ENCODE results near the gene DHCR7.

Gene DHCR7

GRCh38 chr11:71449596-71449995 is 1.4 kb upstream of the DHCR7 start:
- Histone ChIP-seq H3K9me3 (ENCODE audit: control insufficient read depth in 1 of 2, low read length in 2 of 2) (no peaks in the 10 kb centered on the region), H3K9ac (ENCODE audit: low read depth in 1 of 2, low read length in 2 of 2) (peak overlapping the region; percentile 93 to 94), H3K36me3 (ENCODE audit: control insufficient read depth in 1 of 2, insufficient read depth in 2 of 2, low read length in 2 of 2) (peaks cover 0 to 14% of the 10 kb centered on the region in 2 donors), H3K4me1 (ENCODE audit: control insufficient read depth in 1 of 2, insufficient read depth in 2 of 2, low read length in 2 of 2) (peaks cover 37 to 60% of the 10 kb centered on the region in 2 donors), H3K27me3 (ENCODE audit: control insufficient read depth in 1 of 2, insufficient read depth in 2 of 2, low read length in 2 of 2) (no peaks in the 10 kb centered on the region), H3K27ac (ENCODE audit: low read depth, low read length) (no peak overlapping the region), H3K4me3 (ENCODE audit: low read depth in 1 of 2, low read length in 2 of 2) (peak overlapping the region; percentile 95 to 98)

DNA sequence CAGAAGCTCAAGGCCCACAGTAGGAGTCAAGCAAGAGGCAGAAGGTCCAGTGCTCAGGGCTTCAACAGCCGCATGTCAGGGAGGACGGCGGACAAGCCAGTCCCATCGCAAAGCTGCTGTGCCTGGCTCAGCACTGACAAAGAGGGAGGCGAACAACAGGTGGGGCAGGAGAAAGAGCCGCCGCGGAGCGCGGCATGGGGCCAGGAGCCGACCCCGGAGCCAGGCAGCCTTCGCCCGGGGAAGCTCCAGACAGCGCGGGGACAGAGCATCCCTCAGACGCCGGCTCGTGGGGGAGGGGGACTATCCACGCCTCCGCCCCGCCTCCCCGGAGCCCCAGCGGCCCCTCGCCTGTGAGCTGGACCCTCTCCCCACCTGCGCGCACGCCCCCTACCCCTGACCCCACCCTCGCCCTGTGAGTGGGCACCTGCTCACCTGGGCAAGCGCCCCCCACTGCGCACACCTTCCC is 369 bp downstream of the DHCR7 start:
- no peak overlapping the region for H3K27ac ChIP-seq (ENCODE audit: low read depth, low read length)
- H3K4me3 ChIP-seq (ENCODE audit: low read depth in 1 of 2, low read length in 2 of 2) = peak overlapping the region; percentile 95 to 98
- H3K9me3 ChIP-seq (ENCODE audit: control insufficient read depth in 1 of 2, low read length in 2 of 2) = no peaks in the 10 kb centered on the region
- peaks cover 3 to 31% of the 10 kb centered on the region in 2 donors for H3K36me3 ChIP-seq (ENCODE audit: control insufficient read depth in 1 of 2, insufficient read depth in 2 of 2, low read length in 2 of 2)
- H3K27me3 ChIP-seq (ENCODE audit: control insufficient read depth in 1 of 2, insufficient read depth in 2 of 2, low read length in 2 of 2) = no peaks in the 10 kb centered on the region
- peak overlapping the region; percentile 93 to 94 for H3K9ac ChIP-seq (ENCODE audit: low read depth in 1 of 2, low read length in 2 of 2)
- H3K4me1 ChIP-seq (ENCODE audit: control insufficient read depth in 1 of 2, insufficient read depth in 2 of 2, low read length in 2 of 2) = peaks cover 29 to 49% of the 10 kb centered on the region in 2 donors

GRCh38 chr11:71446942-71447688 is 1.1 kb downstream of the DHCR7 start:
- Histone ChIP-seq H3K4me3 (ENCODE audit: low read depth in 1 of 2, low read length in 2 of 2) (peak overlapping the region; percentile 95 to 98), H3K27me3 (ENCODE audit: control insufficient read depth in 1 of 2, insufficient read depth in 2 of 2, low read length in 2 of 2) (no peaks in the 10 kb centered on the region), H3K4me1 (ENCODE audit: control insufficient read depth in 1 of 2, insufficient read depth in 2 of 2, low read length in 2 of 2) (peaks cover 27 to 44% of the 10 kb centered on the region in 2 donors), H3K9ac (ENCODE audit: low read depth in 1 of 2, low read length in 2 of 2) (peak overlapping the region; percentile 86 to 94), H3K9me3 (ENCODE audit: control insufficient read depth in 1 of 2, low read length in 2 of 2) (no peaks in the 10 kb centered on the region), H3K27ac (ENCODE audit: low read depth, low read length) (no peak overlapping the region), H3K36me3 (ENCODE audit: control insufficient read depth in 1 of 2, insufficient read depth in 2 of 2, low read length in 2 of 2) (peaks cover 4 to 37% of the 10 kb centered on the region in 2 donors)

- H3K4me3 ChIP-seq (ENCODE audit: low read depth in 1 of 2, low read length in 2 of 2) = no peak overlapping the region
Measured at GRCh38 chr11:71446150-71446549, 2.0 kb downstream of the DHCR7 start.

DNA sequence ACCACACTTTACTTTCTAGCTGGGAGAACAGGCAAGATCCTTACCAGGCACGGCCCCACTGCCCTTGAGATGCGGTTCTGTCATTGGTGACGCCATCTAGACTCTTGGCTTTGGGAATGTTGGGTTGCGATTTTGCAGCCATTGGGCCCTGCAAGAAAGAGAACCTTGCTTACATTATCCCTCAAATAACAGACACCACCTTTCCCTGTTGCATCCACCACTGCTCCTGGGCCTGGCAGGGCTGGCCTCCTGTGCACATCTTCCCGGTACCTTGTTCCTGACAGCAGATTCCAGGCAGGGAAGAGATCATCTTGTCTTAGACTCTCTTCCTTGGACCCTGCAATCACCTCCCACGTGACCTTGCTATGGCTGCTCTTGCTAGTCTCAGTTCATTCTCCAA is 3.4 kb downstream of the DHCR7 start:
- no peak overlapping the region for H3K27ac ChIP-seq (ENCODE audit: low read depth, low read length)
- H3K27me3 ChIP-seq (ENCODE audit: control insufficient read depth in 1 of 2, insufficient read depth in 2 of 2, low read length in 2 of 2) = no peaks in the 10 kb centered on the region
- H3K9me3 ChIP-seq (ENCODE audit: control insufficient read depth in 1 of 2, low read length in 2 of 2) = no peaks in the 10 kb centered on the region
- H3K36me3 ChIP-seq (ENCODE audit: control insufficient read depth in 1 of 2, insufficient read depth in 2 of 2, low read length in 2 of 2) = peaks cover 15 to 59% of the 10 kb centered on the region in 2 donors
- H3K4me3 ChIP-seq (ENCODE audit: low read depth in 1 of 2, low read length in 2 of 2) = no peak overlapping the region
- no peak overlapping the region for H3K9ac ChIP-seq (ENCODE audit: low read depth in 1 of 2, low read length in 2 of 2)
- H3K4me1 ChIP-seq (ENCODE audit: control insufficient read depth in 1 of 2, insufficient read depth in 2 of 2, low read length in 2 of 2) = peaks cover 6 to 26% of the 10 kb centered on the region in 2 donors

More at GRCh38 chr11:71446150-71446549, 2.0 kb downstream of the DHCR7 start:
- Histone ChIP-seq H3K27ac (ENCODE audit: low read depth, low read length) (no peak overlapping the region), H3K36me3 (ENCODE audit: control insufficient read depth in 1 of 2, insufficient read depth in 2 of 2, low read length in 2 of 2) (peaks cover 10 to 46% of the 10 kb centered on the region in 2 donors), H3K27me3 (ENCODE audit: control insufficient read depth in 1 of 2, insufficient read depth in 2 of 2, low read length in 2 of 2) (no peaks in the 10 kb centered on the region), H3K9ac (ENCODE audit: low read depth in 1 of 2, low read length in 2 of 2) (no peak overlapping the region), H3K4me1 (ENCODE audit: control insufficient read depth in 1 of 2, insufficient read depth in 2 of 2, low read length in 2 of 2) (peaks cover 17 to 34% of the 10 kb centered on the region in 2 donors), H3K9me3 (ENCODE audit: control insufficient read depth in 1 of 2, low read length in 2 of 2) (no peaks in the 10 kb centered on the region)

- Histone ChIP-seq H3K9me3 (ENCODE audit: control insufficient read depth in 1 of 2, low read length in 2 of 2) (no peaks in the 10 kb centered on the region), H3K9ac (ENCODE audit: low read depth in 1 of 2, low read length in 2 of 2) (no peak overlapping the region), H3K27ac (ENCODE audit: low read depth, low read length) (no peak overlapping the region), H3K27me3 (ENCODE audit: control insufficient read depth in 1 of 2, insufficient read depth in 2 of 2, low read length in 2 of 2) (no peaks in the 10 kb centered on the region), H3K4me1 (ENCODE audit: control insufficient read depth in 1 of 2, insufficient read depth in 2 of 2, low read length in 2 of 2) (peaks cover 0 to 17% of the 10 kb centered on the region in 2 donors), H3K36me3 (ENCODE audit: control insufficient read depth in 1 of 2, insufficient read depth in 2 of 2, low read length in 2 of 2) (peaks cover 23 to 68% of the 10 kb centered on the region in 2 donors), H3K4me3 (ENCODE audit: low read depth in 1 of 2, low read length in 2 of 2) (no peak overlapping the region)
Measured at GRCh38 chr11:71443736-71444445, 4.3 kb downstream of the DHCR7 start.

GRCh38 chr11:71442880-71443279 is 5.3 kb downstream of the DHCR7 start:
- no peak overlapping the region for H3K4me3 ChIP-seq (ENCODE audit: low read depth in 1 of 2, low read length in 2 of 2)
- H3K9me3 ChIP-seq (ENCODE audit: control insufficient read depth in 1 of 2, low read length in 2 of 2) = no peaks in the 10 kb centered on the region
- H3K27ac ChIP-seq (ENCODE audit: low read depth, low read length) = no peak overlapping the region
- no peaks in the 10 kb centered on the region for H3K27me3 ChIP-seq (ENCODE audit: control insufficient read depth in 1 of 2, insufficient read depth in 2 of 2, low read length in 2 of 2)
- H3K9ac ChIP-seq (ENCODE audit: low read depth in 1 of 2, low read length in 2 of 2) = no peak overlapping the region
- peaks cover 0 to 13% of the 10 kb centered on the region in 2 donors for H3K4me1 ChIP-seq (ENCODE audit: control insufficient read depth in 1 of 2, insufficient read depth in 2 of 2, low read length in 2 of 2)
- H3K36me3 ChIP-seq (ENCODE audit: control insufficient read depth in 1 of 2, insufficient read depth in 2 of 2, low read length in 2 of 2) = peaks cover 23 to 78% of the 10 kb centered on the region in 2 donors

DNA sequence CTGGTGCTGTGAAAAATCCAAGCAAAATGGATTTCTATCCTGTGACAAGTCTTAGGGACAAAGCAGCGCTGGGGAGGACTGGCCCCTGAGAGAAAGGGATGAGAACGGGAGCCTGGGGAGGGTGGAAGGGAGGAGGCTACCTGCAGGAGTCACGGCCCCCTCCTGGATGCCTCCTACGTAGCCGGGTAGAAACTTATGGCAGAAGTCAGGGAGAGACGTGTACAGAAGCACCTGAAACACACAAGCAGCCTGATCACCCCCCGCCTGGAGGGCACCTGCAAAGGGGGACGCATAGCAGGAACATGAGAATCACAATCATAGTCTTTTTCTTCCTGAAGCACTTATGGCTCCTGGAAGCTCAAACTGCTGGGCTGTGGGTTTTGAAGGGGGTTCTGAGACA is 6.1 kb downstream of the DHCR7 start:
- no peak overlapping the region for H3K9ac ChIP-seq (ENCODE audit: low read depth in 1 of 2, low read length in 2 of 2)
- no peak overlapping the region for H3K4me3 ChIP-seq (ENCODE audit: low read depth in 1 of 2, low read length in 2 of 2)
- peaks cover 26 to 86% of the 10 kb centered on the region in 2 donors for H3K36me3 ChIP-seq (ENCODE audit: control insufficient read depth in 1 of 2, insufficient read depth in 2 of 2, low read length in 2 of 2)
- peaks cover 0 to 6% of the 10 kb centered on the region in 2 donors for H3K4me1 ChIP-seq (ENCODE audit: control insufficient read depth in 1 of 2, insufficient read depth in 2 of 2, low read length in 2 of 2)
- no peaks in the 10 kb centered on the region for H3K9me3 ChIP-seq (ENCODE audit: control insufficient read depth in 1 of 2, low read length in 2 of 2)
- no peak overlapping the region for H3K27ac ChIP-seq (ENCODE audit: low read depth, low read length)
- no peaks in the 10 kb centered on the region for H3K27me3 ChIP-seq (ENCODE audit: control insufficient read depth in 1 of 2, insufficient read depth in 2 of 2, low read length in 2 of 2)

DNA sequence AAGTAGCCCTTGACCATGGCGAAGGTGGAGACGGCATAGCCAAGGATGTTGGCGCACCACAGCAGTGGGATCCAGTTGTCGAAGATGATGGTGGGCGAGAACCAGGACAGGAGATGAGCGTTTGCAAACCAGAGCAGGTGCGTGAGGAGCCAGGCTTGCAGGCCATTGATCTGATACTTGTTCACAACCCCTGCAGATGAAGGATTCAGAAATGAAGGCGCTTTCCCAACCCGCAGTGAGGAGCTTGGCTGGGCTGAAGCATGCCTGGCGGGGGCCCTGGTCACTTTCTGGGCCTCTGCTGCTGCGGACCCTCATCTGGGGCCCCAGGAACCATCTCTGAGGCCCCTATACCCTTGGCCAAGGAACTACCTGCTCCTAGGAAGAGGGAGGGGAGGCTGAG is 6.9 kb downstream of the DHCR7 start:
- no peaks in the 10 kb centered on the region for H3K27me3 ChIP-seq (ENCODE audit: control insufficient read depth in 1 of 2, insufficient read depth in 2 of 2, low read length in 2 of 2)
- H3K9me3 ChIP-seq (ENCODE audit: control insufficient read depth in 1 of 2, low read length in 2 of 2) = no peaks in the 10 kb centered on the region
- no peaks in the 10 kb centered on the region for H3K4me1 ChIP-seq (ENCODE audit: control insufficient read depth in 1 of 2, insufficient read depth in 2 of 2, low read length in 2 of 2)
- no peak overlapping the region for H3K27ac ChIP-seq (ENCODE audit: low read depth, low read length)
- no peak overlapping the region for H3K4me3 ChIP-seq (ENCODE audit: low read depth in 1 of 2, low read length in 2 of 2)
- H3K9ac ChIP-seq (ENCODE audit: low read depth in 1 of 2, low read length in 2 of 2) = no peak overlapping the region
- peaks cover 26 to 89% of the 10 kb centered on the region in 2 donors for H3K36me3 ChIP-seq (ENCODE audit: control insufficient read depth in 1 of 2, insufficient read depth in 2 of 2, low read length in 2 of 2)
